HG02642 (cell line): ENCODE data around the gene DISP1.
"Not testable (repeated sequence)": the region's sequence is repeated elsewhere in the genome, so short reads cannot be mapped to it uniquely, and the experiment has no call there.

Source experiments
- ATAC-seq: cut with Tn5 transposase; IDR thresholded peaks from one replicate; pipeline ENCODE4 v1.9.1; 2021; ENCODE audit warnings: mild to moderate bottlenecking; ENCODE audit not compliant: unreplicated experiment, poor library complexity

The DISP1 gene

DNA sequence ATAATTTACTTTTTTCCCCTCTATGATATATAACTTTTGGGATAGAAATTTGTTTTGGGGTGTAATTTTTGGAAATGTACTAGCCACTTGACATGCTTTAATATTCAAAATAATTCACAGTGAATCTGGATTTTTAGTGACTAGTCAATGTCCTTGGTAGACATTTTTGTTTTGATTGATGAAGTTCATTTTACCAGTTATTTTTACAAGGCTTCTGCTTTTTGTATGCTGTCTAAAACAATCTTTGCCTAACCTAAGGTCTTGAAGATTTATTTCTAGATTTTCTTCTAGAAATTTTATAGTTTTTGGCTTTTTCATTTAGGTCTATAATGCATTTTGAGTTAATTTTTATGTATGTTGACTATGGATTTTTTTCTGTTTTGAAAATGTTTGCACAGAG is 30.9 kb downstream of the DISP1 start:
- no peak for ATAC-seq

DNA sequence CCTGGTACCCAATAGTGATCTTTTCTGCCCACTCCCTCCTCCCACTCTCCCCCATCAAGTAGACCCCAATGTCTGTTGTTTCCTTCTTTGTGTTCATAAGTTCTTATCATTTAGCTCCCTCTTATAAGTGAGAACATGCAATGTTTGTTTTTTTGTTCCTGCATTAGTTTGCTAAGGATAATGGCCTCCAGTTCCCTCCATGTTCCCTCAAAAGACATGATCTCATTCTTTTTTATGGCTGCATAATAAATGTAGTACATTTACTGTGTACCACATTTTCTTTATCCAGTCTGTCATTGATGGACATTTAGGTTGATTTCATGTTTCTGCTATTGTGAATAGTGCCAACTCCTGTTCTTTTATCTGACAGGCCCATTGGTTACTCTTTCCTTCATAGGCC is 35.7 kb downstream of the DISP1 start:
- ATAC-seq, result not testable (repeated sequence)

DNA sequence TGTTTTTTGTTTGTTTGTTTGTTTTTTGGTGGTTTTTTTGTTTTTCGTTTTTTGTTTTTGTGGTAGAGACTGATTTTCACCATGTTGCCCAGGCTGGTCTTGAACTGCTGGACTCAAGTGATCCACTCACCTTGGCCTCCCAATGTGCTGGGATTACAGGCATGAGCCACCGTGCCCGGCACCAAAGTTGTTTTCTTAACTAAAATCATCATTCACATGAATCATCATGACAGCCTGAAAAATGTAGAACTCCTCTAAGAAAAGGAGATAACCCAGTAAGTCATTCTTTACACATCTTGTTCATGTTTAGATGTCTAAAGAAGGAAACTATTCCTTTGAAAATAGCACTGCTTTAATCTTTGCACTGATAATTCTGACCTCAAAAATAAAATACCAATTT is 37.5 kb downstream of the DISP1 start:
- no peak for ATAC-seq

DNA sequence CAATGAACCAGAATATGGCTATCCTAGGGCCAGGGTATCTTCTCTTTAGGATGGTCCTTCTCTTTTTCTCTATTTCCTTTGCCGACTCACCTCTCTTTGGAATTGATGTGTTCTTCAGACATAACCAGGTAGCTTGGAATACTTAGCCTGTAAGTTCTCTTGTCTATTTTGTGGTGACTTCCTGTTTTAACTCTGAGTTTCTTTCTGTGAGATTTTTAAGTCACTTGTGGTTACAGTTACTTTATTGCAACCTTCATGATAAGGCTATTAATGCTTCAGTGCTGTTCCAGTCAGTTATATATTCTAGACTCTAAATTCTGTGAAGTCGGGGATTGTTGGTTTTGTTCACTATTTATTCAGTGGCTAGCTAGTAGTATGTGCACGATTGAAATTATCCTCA is 46.2 kb downstream of the DISP1 start:
- no peak for ATAC-seq
